Astrocyte (in vitro differentiated cells and primary cell): ENCODE data around the gene SLC9A9.

Source experiments
- CTCF ChIP-seq: IDR thresholded peaks from 2 replicates; pipeline ENCODE4 v1.5.1; 2011; ENCODE audit warnings: low read depth, mild to moderate bottlenecking, inconsistent platforms, low read length, moderate library complexity; ENCODE audit not compliant: insufficient read depth
- EZH2 ChIP-seq: IDR thresholded peaks from 2 replicates; pipeline ENCODE4 v1.6.1; 2012; ENCODE audit warnings: mild to moderate bottlenecking, low read length, inconsistent platforms; ENCODE audit not compliant: insufficient read depth

- TF ChIP-seq CTCF = no peak
- no peak for TF ChIP-seq EZH2
Observed at GRCh38 chr3:143245692-143246091, 602.6 kb downstream of the SLC9A9 start.
